GM23248 (cell line): ENCODE measurements around the gene UGDH. TPM values are rescaled to one million over a fixed set of nuclear protein-coding genes. Genes with fewer than 3 reads are reported as not detected.

ENCODE experiments used
- DNase-seq: peaks from one replicate; pipeline ENCODE4 v3.0.0-alpha.2; 2015
- H2AFZ ChIP-seq: fragments of 200-600 bp; sonication (generic); 2 replicates; pipeline ENCODE4 v1.6.1; 2016; ENCODE audit warnings: antibody characterized with exemption
- H3F3A ChIP-seq: fragments of 200-600 bp; sonication (generic); 2 replicates; pipeline ENCODE4 v1.6.1; 2016; ENCODE audit warnings: mild to moderate bottlenecking, antibody characterized with exemption, mixed run types; ENCODE audit not compliant: insufficient read depth
- H3K27ac ChIP-seq: fragments of 200-600 bp; sonication (generic); 2 replicates; pipeline ENCODE4 v1.5.1; 2016; ENCODE audit warnings: mild to moderate bottlenecking
- H3K27me3 ChIP-seq: fragments of 200-600 bp; sonication (generic); replicated peaks from 2 replicates; pipeline ENCODE4 v1.6.1; 2016; ENCODE audit warnings: mild to moderate bottlenecking; ENCODE audit not compliant: insufficient read depth
- H3K36me3 ChIP-seq: fragments of 200-600 bp; sonication (generic); 2 replicates; pipeline ENCODE4 v1.6.1; 2016; ENCODE audit warnings: low read depth, mild to moderate bottlenecking
- H3K4me1 ChIP-seq: fragments of 200-600 bp; sonication (generic); 2 replicates; pipeline ENCODE4 v1.6.1; 2016; ENCODE audit warnings: mild to moderate bottlenecking; ENCODE audit not compliant: insufficient read depth
- H3K4me2 ChIP-seq: fragments of 200-600 bp; sonication (generic); one replicate; pipeline ENCODE4 v1.6.1; 2016; ENCODE audit warnings: mild to moderate bottlenecking; ENCODE audit not compliant: unreplicated experiment
- H3K4me3 ChIP-seq: fragments of 200-600 bp; sonication (generic); 2 replicates; pipeline ENCODE4 v1.5.1; 2016; ENCODE audit warnings: mild to moderate bottlenecking
- H3K79me2 ChIP-seq: fragments of 200-600 bp; sonication (generic); 2 replicates; pipeline ENCODE4 v1.6.1; 2016; ENCODE audit warnings: mild to moderate bottlenecking; ENCODE audit not compliant: insufficient read depth
- H3K9ac ChIP-seq: fragments of 200-600 bp; sonication (generic); 2 replicates; pipeline ENCODE4 v1.6.1; 2016; ENCODE audit warnings: mild to moderate bottlenecking
- H3K9me2 ChIP-seq: fragments of 200-600 bp; sonication (generic); 2 replicates; pipeline ENCODE4 v1.6.1; 2016; ENCODE audit warnings: mixed run types, mild to moderate bottlenecking, moderate library complexity; ENCODE audit not compliant: insufficient read depth
- H3K9me3 ChIP-seq: fragments of 200-600 bp; sonication (generic); one replicate; pipeline ENCODE4 v1.6.1; 2017; ENCODE audit warnings: low read depth
- H4K20me1 ChIP-seq: fragments of 200-600 bp; sonication (generic); 2 replicates; pipeline ENCODE4 v1.6.0; 2016; ENCODE audit not compliant: insufficient read depth
- EZH2 ChIP-seq: fragments of 200-600 bp; sonication (generic); IDR thresholded peaks from 2 replicates; pipeline ENCODE4 v1.6.1; 2018; ENCODE audit warnings: antibody characterized with exemption, mild to moderate bottlenecking; ENCODE audit not compliant: insufficient read depth, poor library complexity, severe bottlenecking
- EZH2phosphoT487 ChIP-seq: fragments of 200-600 bp; sonication (generic); IDR thresholded peaks from 2 replicates; pipeline ENCODE4 v1.6.1; 2018; ENCODE audit warnings: antibody characterized with exemption, moderate library complexity, mild to moderate bottlenecking, low read depth; ENCODE audit not compliant: insufficient read depth
- WGBS, 2 experiments: methylation state at CpG; one replicate each; pipeline ENCODE4 v1.1.6; 2015 to 2017; ENCODE audit warnings: low lambda C conversion rate in 2 of 2, low coverage in 1 of 2; ENCODE audit errors: missing lambda C conversion rate in 2 of 2; 5-methylcytosine and 5-hydroxymethylcytosine counted together
- in situ Hi-C: fragments of 300-500 bp; cut with MboI; formaldehyde crosslinking; loops from 2 replicates; pipeline ENCODE4 v1.15.0; 2020
- polyA plus RNA-seq: library from polyadenylated mRNA; unstranded; fragments of >200 nt; fragmentation: Nextera tagmentation; extraction: Ambion mirVana; gene quantifications from 2 replicates; pipeline ENCODE4 v1.2.1, GENCODE V29; 2016
- total RNA-seq: library from RNA; depleted of rRNA; stranded (reverse); fragments of >200 nt; shearing (Covaris generic); gene quantifications from 2 replicates; pipeline ENCODE4 v1.2.3, GENCODE V29; 2014

The UGDH gene
- total and polyA plus RNA-seq, 2 experiments from 2014 or later = 140 to 263 TPM

- no peak overlapping the region for H3K4me2 ChIP-seq
- DNase-seq = no peak
- H3K36me3 ChIP-seq = peaks cover 42% of the 10 kb centered on the region
- peaks cover 50% of the 10 kb centered on the region for H3F3A ChIP-seq
- H4K20me1 ChIP-seq = no peaks in the 10 kb centered on the region
- no peaks in the 10 kb centered on the region for H3K9me2 ChIP-seq
- no peak overlapping the region for H2AFZ ChIP-seq
- H3K4me3 ChIP-seq = no peak overlapping the region
- no peak overlapping the region for H3K9ac ChIP-seq
- no peaks in the 10 kb centered on the region for H3K27me3 ChIP-seq
- H3K27ac ChIP-seq = peak overlapping the region; percentile 16; the same call in 1 of the 2 replicates
- TF ChIP-seq EZH2 (no peak), EZH2phosphoT487 (no peak)
- peaks cover 13% of the 10 kb centered on the region for H3K79me2 ChIP-seq
- H3K9me3 ChIP-seq = no peaks in the 10 kb centered on the region
- in situ Hi-C loops = no loop called here
- H3K4me1 ChIP-seq = peaks cover 22% of the 10 kb centered on the region
Measured at GRCh38 chr4:39498727-39499020, 28.6 kb downstream of the UGDH start.

- peaks cover 44% of the 10 kb centered on the region for H3F3A ChIP-seq
- TF ChIP-seq EZH2phosphoT487 = no peak
- TF ChIP-seq EZH2 = no peak
- 96 to 97% methylated on average over 1 of the region's 1 CpG for WGBS, 2 experiments
- in situ Hi-C loops = no loop called here
- peak overlapping the region; percentile 16; the same call in 1 of the 2 replicates for H3K27ac ChIP-seq
- no peak overlapping the region for H3K4me2 ChIP-seq
- H4K20me1 ChIP-seq = no peaks in the 10 kb centered on the region
- no peaks in the 10 kb centered on the region for H3K9me2 ChIP-seq
- no peak overlapping the region for H3K9ac ChIP-seq
- H3K79me2 ChIP-seq = peaks cover 13% of the 10 kb centered on the region
- H2AFZ ChIP-seq = no peak overlapping the region
- H3K4me3 ChIP-seq = no peak overlapping the region
- H3K9me3 ChIP-seq = no peaks in the 10 kb centered on the region
- DNase-seq = no peak
- peaks cover 18% of the 10 kb centered on the region for H3K4me1 ChIP-seq
- peaks cover 37% of the 10 kb centered on the region for H3K36me3 ChIP-seq
- H3K27me3 ChIP-seq = no peaks in the 10 kb centered on the region
Measured at GRCh38 chr4:39497909-39498726, 29.1 kb downstream of the UGDH start.

- Histone ChIP-seq H3K79me2 (peaks cover 4% of the 10 kb centered on the region), H3K27me3 (no peaks in the 10 kb centered on the region), H4K20me1 (no peaks in the 10 kb centered on the region), H3K4me3 (no peak overlapping the region), H3F3A (peaks cover 29% of the 10 kb centered on the region), H3K9me3 (no peaks in the 10 kb centered on the region), H3K9me2 (no peaks in the 10 kb centered on the region), H3K4me2 (no peak overlapping the region), H3K4me1 (no peaks in the 10 kb centered on the region), H3K9ac (no peak overlapping the region), H3K36me3 (peaks cover 31% of the 10 kb centered on the region), H2AFZ (no peak overlapping the region), H3K27ac (no peak overlapping the region)
- in situ Hi-C loops = no loop called here
- peak; percentile 17 for DNase-seq
- WGBS, 2 experiments = 51 to 55% methylated on average over 4 of the region's 4 CpGs
- TF ChIP-seq EZH2 = no peak
- TF ChIP-seq EZH2phosphoT487 = no peak
Measured at GRCh38 chr4:39495446-39496213, 31.6 kb downstream of the UGDH start.

DNA sequence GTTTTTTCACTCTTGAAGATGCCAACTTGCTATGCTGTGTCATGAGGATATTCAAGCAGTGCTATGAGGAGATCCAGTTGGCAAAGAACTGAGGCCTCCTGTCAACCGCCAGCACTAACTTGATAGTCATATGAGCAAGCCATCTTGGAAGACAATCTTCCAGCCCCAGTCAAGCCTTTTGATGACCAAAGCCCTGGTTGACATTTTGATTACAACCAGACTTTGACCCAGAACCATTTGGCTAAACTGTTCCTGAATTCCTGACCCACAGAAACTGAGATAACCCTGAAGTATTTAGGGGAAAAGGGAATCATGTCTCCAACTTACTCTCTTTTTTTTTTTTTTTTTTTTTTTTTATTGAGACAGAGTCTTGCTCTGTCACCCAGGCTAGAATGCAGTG is 32.9 kb downstream of the UGDH start:
- in situ Hi-C loops = no loop called here

More for the DNA sequence above, 32.9 kb downstream of the UGDH start:
- H4K20me1 ChIP-seq = no peaks in the 10 kb centered on the region
- no peaks in the 10 kb centered on the region for H3K4me1 ChIP-seq
- H3K36me3 ChIP-seq = peaks cover 20% of the 10 kb centered on the region
- no peak overlapping the region for H3K9ac ChIP-seq
- DNase-seq = no peak
- no peak overlapping the region for H2AFZ ChIP-seq
- H3F3A ChIP-seq = peaks cover 29% of the 10 kb centered on the region
- WGBS, 2 experiments = 56 to 65% methylated on average over 1 of the region's 1 CpG
- H3K27ac ChIP-seq = no peak overlapping the region
- H3K27me3 ChIP-seq = no peaks in the 10 kb centered on the region
- H3K4me3 ChIP-seq = no peak overlapping the region
- TF ChIP-seq EZH2 (no peak), EZH2phosphoT487 (no peak)
- H3K9me2 ChIP-seq = no peaks in the 10 kb centered on the region
- H3K79me2 ChIP-seq = no peaks in the 10 kb centered on the region
- no peaks in the 10 kb centered on the region for H3K9me3 ChIP-seq
- H3K4me2 ChIP-seq = no peak overlapping the region
